Upper lobe of left lung (tissue), 4 donors: ENCODE results near the gene CHI3L1.

ENCODE experiments used
- CTCF ChIP-seq, 6 experiments: fragments of 450-650 bp in 4 of 6; fragments of 200-600 bp in 2 of 6; sonication (generic) in 2 of 6; IDR thresholded peaks; one replicate each; pipeline ENCODE4 v1.5.1; 2016 to 2019; ENCODE audit warnings: antibody characterized with exemption in 6 of 6
- EP300 ChIP-seq, 4 donors: sonication (generic); formaldehyde crosslinking; IDR thresholded peaks; one replicate each; pipeline ENCODE4 v1.5.1; 2017; ENCODE audit warnings: antibody characterized with exemption in 4 of 4, control low read depth in 2 of 4
- POLR2A ChIP-seq, 4 donors: fragments of 450-650 bp; IDR thresholded peaks; one replicate each; pipeline ENCODE4 v1.5.1; 2016 to 2017; ENCODE audit warnings: antibody characterized with exemption in 4 of 4, mild to moderate bottlenecking in 2 of 4
- POLR2AphosphoS5 ChIP-seq, 2 donors: sonication (generic); formaldehyde crosslinking; IDR thresholded peaks; one replicate each; pipeline ENCODE4 v1.5.1; 2017; ENCODE audit warnings: antibody characterized with exemption in 2 of 2

GRCh38 chr1:203199481-203199815 lies 12.9 kb upstream of the CHI3L1 start:
- no peak for TF ChIP-seq CTCF (IDR thresholded peaks at IDR 0.05)
- no peak for TF ChIP-seq POLR2A (IDR thresholded peaks at IDR 0.05)
- no peak for TF ChIP-seq POLR2AphosphoS5 (IDR thresholded peaks at IDR 0.05)
- no peak for TF ChIP-seq EP300 (IDR thresholded peaks at IDR 0.05)
